HG02642 (cell line): ENCODE data around the gene MACF1.

ENCODE experiments used
- ATAC-seq: cut with Tn5 transposase; IDR thresholded peaks from one replicate; pipeline ENCODE4 v1.9.1; 2021; ENCODE audit warnings: mild to moderate bottlenecking; ENCODE audit not compliant: unreplicated experiment, poor library complexity

Gene MACF1

DNA sequence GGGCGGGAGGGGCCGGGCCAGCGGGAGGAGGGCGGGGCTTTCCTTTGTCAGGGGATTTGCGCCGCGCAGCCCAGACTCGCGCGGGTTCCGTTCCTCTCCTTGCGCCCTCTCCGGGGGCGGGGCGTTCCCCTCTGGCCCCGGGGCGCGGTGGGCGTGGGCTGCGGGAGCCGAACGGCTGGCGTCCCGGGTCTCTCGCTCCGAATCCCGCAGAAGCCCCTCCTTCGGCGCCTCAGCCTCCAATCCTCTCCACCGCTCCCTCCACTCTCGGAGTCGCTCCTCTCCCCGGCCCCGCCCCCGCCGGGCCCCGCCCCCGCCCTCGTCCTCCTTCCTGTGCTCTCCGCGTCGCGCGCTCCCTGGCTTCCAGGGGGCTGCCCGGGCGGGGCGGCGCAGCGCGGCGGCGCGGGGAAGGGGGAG, 204.2 kb downstream of the MACF1 start:
- ATAC-seq: peak; percentile 84

DNA sequence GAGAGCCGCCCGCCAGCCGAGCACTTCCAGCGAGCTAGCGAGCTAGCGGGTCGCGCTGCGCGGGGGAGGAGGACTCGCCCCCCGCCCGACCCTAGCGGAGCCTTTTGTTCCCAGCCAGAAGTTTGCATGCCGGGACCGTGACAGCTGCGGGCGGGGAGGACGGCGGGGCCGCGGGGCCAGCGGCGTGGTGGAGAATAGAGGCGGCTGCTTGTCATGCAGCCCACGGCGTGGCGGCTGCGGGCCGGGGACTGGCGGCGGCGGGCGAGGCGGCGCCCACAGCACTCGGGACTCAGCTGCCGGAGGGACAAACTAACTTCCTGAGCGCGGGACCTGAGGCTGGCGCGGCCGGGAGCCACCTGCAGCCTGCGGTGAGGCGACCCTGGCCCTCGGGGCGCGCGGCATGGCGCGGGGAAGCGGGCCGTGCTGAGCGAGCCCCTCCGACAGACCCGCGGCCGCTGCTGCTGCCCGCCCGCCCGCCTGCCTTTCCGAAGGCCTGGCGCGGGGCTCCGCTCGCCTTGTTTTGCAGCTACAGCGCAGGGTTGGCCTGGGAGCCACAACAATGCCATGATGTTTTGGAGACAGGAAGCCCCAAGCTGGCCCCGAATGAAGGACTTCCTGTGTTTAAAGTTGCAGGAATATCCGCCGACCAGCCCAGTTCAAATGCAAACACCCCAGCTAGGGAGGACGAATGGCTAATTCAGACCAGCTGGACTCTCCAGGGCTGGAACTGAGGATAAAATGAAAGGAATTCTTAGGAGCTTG, 204.7 kb downstream of the MACF1 start:
- ATAC-seq: no peak

- ATAC-seq: no peak
Measured at GRCh38 chr1:39410915-39411436, 206.5 kb downstream of the MACF1 start.

- ATAC-seq: no peak
Measured at GRCh38 chr1:39411526-39412478, 207.3 kb downstream of the MACF1 start.

DNA sequence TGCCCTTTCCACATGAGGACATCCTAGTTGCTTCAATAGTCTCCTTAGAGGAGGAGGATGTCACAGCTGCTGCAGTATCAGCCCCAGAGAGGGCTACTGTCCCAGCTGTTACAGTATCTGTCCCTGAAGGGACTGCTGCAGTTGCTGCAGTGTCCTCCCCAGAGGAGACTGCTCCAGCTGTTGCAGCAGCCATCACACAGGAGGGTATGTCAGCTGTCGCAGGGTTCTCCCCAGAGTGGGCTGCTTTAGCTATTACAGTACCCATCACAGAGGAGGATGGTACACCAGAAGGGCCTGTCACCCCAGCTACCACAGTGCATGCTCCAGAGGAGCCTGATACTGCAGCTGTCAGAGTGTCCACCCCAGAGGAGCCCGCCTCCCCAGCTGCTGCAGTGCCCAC, 208.4 kb downstream of the MACF1 start:
- ATAC-seq: no peak

DNA sequence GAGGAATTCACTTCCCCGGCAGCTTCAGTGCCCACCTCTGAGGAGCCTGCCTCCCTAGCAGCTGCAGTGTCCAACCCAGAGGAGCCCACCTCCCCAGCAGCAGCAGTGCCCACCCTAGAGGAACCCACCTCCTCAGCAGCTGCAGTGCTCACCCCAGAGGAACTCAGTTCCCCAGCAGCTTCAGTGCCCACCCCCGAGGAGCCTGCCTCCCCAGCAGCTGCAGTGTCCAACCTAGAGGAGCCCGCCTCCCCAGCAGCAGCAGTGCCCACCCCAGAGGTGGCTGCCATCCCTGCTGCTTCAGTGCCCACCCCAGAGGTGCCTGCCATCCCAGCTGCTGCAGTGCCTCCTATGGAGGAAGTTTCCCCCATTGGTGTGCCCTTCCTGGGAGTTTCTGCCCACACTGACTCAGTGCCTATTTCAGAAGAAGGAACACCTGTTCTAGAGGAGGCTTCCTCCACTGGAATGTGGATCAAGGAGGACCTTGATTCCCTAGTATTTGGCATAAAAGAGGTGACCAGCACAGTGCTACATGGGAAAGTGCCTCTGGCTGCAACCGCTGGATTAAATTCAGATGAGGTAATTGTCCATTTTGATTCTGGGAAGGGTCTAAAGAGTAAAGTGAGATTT, 209.5 kb downstream of the MACF1 start:
- no peak for ATAC-seq

- no peak for ATAC-seq
Measured at GRCh38 chr1:39415553-39415952, 211.1 kb downstream of the MACF1 start.

DNA sequence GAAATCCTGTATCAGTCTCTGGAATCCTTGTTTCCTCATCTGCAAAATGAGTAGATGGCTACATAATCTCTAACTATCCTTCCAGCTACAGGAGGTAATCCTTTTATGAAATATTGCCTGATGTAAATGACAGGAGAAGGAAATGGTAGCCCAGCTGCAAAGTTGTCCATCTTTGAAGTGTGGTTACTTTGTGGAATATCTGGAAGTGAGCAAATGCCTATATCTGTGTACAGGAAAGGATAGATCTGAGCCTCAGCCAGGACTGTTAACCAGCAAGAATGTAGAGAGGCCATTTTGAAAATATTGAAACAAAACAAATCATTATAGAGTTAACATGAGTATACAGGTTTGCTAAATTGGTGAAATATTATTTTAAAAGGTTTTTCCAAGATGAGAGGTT, 212.1 kb downstream of the MACF1 start:
- no peak for ATAC-seq

GRCh38 chr1:39418236-39418635, 213.7 kb downstream of the MACF1 start:
- no peak for ATAC-seq

DNA sequence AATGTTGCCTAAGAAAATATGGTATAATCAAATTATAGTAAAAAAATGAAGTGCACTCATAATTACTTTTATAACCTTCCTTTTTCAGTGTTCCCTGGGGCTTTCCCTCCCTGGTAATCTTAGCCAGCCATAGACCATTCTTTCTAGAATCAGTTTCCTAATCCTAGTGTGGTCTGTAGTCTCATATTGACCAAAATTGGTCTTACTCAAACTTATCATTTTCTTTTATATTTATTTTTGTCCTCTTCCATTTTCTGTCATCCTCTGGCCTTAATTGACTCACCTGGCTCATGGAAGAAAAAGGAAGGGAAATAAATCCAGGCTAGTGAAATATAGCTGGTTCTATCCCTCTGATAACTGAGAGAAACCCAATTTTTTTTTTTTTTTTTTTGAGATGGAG, 216.0 kb downstream of the MACF1 start:
- ATAC-seq: no peak

- no peak for ATAC-seq
Measured at GRCh38 chr1:39422614-39423013, 218.1 kb downstream of the MACF1 start.

- ATAC-seq: no peak
Measured at GRCh38 chr1:39425151-39425550, 220.7 kb downstream of the MACF1 start.

DNA sequence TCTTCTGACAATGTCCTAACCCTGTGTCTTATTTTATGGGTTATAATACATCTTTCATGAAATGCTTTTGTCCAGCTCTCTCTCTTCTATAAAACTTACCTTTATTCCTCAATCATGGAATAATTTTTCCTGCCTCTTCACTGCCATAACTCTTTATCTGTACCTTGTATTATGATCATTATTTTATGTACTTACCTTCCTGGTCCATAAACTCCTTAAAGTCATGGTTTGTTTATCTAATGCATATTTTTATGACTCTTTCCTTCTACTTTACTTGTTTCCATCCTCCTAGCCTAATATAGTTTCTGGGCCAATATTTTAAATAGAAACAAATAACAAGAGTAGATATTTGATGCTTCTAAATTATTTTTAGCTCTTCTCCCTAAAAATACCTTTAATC, 221.1 kb downstream of the MACF1 start:
- no peak for ATAC-seq

GRCh38 chr1:39426346-39426745, 221.9 kb downstream of the MACF1 start:
- ATAC-seq: no peak

- no peak for ATAC-seq
Measured at GRCh38 chr1:39427374-39427773, 222.9 kb downstream of the MACF1 start.

DNA sequence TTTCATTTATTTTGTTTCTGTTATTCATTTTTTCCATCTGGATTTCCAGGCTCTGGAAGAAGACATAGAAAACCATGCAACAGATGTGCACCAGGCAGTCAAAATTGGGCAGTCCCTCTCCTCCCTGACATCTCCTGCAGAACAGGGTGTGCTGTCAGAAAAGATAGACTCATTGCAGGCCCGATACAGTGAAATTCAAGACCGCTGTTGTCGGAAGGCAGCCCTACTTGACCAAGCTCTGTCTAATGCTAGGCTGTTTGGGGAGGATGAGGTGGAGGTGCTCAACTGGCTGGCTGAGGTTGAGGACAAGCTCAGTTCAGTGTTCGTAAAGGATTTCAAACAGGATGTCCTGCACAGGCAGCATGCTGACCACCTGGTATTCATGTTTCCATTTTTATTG, 223.4 kb downstream of the MACF1 start:
- ATAC-seq: no peak

DNA sequence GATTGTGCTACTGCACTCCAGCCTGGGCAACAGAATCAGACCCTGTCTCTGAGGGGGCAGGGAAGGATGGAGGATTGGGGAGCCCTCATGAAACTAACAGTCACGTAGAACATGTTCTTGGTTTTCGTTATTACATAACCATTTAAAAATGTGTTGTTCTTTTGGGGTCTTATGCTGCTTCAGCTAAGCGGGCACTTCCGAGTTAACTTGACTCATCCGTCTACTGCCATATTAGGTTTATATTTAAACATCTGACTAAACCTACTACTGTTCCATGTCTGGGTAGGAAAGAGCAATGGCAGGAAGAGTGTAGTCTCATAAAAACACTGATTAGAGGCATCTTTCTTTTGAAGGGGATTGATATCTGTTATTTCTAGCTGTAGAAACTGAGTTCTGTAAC, 227.4 kb downstream of the MACF1 start:
- ATAC-seq: no peak

DNA sequence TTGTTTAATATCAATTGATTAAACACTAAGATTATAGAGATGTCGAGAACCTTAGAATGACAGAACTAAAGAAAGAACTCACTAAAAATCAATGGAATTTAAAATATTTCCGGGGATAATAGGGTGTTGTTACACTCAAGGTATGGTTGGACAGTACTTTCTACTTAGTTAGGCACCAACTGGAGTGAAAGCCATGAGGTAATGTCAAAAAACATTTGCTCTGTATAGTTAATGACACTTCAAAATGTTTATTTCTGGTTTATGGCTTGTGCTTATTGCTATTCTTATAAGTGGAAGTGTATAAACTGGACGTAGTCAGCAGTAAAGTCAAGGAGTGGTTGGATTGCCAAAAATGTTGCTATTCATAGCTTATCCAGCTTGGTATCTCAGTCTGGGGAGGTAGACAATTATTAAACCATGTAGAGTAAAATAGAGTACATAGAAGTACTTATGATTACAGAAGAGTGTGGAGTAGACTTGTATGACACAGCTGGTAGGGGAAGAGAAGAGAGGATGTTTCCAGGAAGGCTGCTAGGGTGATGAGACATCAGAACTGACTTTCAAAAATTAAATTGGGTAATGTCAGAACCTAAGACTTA, 230.4 kb downstream of the MACF1 start:
- no peak for ATAC-seq

DNA sequence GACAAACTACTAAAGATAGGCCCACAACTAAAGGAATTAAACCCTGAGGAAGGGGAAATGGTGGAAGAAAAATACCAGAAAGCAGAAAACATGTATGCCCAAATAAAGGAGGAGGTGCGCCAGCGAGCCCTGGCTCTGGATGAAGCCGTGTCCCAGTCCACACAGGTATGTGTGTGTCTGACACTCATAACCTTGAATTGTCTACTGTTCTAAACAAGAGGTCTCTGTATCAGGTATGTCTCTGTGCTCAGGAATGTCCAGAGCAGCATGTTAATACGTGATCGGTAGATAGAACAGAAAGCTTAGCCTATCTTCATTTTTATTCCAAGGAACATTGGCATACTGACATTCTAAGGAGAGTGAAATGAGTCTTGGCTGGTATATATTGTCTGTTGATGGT, 231.1 kb downstream of the MACF1 start:
- no peak for ATAC-seq

DNA sequence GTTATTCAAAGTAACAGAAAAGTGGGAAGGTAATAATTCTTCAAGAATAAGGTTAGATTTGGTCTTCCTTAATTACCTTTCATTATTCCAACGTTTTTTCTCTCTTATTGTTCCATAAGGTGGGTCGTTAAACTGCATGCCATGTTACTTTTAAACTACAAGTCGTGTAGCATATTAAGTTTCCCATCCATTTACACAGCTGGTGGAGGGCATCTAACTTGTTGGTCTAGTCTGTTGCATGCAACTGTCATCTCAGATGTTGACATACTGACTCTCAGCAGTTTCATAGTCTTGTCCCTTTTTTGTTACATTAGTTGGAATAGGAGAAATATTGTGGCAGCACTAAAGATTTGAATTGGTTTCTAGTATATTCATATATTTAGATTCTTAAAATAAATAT, 232.3 kb downstream of the MACF1 start:
- no peak for ATAC-seq
